Peyer's patch (tissue), 4 donors: Measurements from ENCODE around the gene ATP1B1.

Source experiments
- POLR2A ChIP-seq, 2 donors: fragments of 450-650 bp; IDR thresholded peaks; one replicate each; pipeline ENCODE4 v1.5.1; 2017; ENCODE audit warnings: antibody characterized with exemption in 2 of 2, mild to moderate bottlenecking in 2 of 2, moderate library complexity in 2 of 2
- TF ChIP-seq, protein P1 (sequence below), 6 experiments: fragments of 450-650 bp in 4 of 6; fragments of 200-600 bp in 2 of 6; sonication (generic) in 1 of 6; IDR thresholded peaks; one replicate each; pipeline ENCODE4 v1.5.1; 2017 to 2019; ENCODE audit warnings: antibody characterized with exemption in 6 of 6, mild to moderate bottlenecking in 3 of 6, moderate library complexity in 1 of 6

GRCh38 chr1:169133801-169134502 is 27.5 kb downstream of the ATP1B1 start:
- TF ChIP-seq POLR2A (IDR thresholded peaks at IDR 0.05), result no peak
- TF ChIP-seq, protein P1, sequence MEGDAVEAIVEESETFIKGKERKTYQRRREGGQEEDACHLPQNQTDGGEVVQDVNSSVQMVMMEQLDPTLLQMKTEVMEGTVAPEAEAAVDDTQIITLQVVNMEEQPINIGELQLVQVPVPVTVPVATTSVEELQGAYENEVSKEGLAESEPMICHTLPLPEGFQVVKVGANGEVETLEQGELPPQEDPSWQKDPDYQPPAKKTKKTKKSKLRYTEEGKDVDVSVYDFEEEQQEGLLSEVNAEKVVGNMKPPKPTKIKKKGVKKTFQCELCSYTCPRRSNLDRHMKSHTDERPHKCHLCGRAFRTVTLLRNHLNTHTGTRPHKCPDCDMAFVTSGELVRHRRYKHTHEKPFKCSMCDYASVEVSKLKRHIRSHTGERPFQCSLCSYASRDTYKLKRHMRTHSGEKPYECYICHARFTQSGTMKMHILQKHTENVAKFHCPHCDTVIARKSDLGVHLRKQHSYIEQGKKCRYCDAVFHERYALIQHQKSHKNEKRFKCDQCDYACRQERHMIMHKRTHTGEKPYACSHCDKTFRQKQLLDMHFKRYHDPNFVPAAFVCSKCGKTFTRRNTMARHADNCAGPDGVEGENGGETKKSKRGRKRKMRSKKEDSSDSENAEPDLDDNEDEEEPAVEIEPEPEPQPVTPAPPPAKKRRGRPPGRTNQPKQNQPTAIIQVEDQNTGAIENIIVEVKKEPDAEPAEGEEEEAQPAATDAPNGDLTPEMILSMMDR (IDR thresholded peaks at IDR 0.05), result peak in 3 of 6 experiments; percentile 11 to 48 (median 43)
